GM12865 (cell line): Measurements from ENCODE around the gene TBC1D22A.

Experiments
- DNase-seq: peaks from one replicate; pipeline ENCODE4 v3.0.0; 2010; ENCODE audit warnings: low read depth
- H3K4me3 ChIP-seq: 2 replicates; pipeline ENCODE4 v1.5.1; 2011; ENCODE audit warnings: mild to moderate bottlenecking, low read depth, low read length, control low read depth
- CTCF ChIP-seq: IDR thresholded peaks from 2 replicates; pipeline ENCODE4 v1.5.1; 2011; ENCODE audit warnings: low read length, control low read depth, low read depth, inconsistent platforms; ENCODE audit not compliant: insufficient read depth; ENCODE audit errors: missing control alignments

The TBC1D22A gene

DNA sequence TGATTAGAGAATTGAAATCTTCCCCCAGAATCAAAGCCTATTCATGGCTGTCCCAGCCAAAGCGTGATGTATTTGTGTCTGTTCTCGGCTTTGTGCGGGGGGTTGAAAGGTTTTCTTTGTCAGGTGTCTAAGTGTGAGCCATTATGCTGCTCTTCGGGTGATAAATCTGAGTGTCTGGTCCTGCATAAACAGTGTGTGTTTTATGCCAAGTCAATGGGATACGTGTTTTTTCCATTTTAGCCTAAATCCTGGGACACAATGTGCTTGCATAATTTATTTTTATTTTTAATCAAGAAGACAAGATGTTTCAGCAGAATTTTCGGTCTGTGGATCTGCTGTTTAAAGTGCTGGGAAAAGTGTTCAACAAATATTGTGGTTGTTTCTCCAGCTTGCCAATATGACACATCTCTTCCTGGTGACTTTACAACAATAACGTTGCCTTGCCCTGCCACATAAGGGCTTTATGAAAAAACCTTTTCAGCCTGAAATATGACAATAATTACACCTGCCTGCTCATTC lies 267.8 kb downstream of the TBC1D22A start:
- no peak for TF ChIP-seq CTCF
- H3K4me3 ChIP-seq = no peak overlapping the region
- DNase-seq = no peak

DNA sequence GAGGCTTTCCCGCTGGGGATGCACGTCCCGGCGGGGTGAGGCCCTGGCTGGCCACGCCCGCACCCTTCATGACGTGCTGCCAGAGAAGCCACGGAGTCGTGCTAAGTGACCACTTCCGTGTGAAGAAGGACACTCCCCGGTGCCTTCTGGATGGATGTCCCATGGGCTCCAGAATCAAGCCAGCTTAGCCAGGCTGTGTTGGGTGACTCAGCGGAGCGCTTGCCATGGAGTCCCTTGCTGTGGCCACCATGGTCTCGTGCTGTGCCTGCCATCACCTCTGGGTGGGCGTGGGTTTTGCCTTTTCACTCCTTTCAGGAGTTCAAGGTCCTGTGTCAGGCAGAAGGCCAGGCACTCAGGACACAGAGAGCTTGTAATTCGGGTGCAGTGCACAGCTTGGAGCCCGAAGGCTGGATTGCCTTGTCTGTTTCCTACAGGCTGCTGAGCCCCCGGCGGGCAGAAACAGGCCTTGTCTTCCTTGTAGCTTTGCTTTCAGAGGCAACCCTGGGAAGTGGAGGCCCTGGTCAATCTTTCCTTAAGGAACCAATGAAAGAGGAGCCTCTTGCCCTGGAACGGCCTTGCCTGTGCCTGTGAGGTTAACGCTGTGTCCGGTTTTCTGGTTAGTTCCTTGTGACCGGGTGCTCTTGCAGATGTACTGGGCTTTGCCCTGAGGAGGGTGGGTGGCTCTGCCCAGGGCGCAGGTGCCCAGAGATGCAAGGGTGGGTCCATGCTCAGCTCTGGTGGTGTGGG lies 268.6 kb downstream of the TBC1D22A start:
- H3K4me3 ChIP-seq = no peak overlapping the region
- TF ChIP-seq CTCF = no peak
- DNase-seq = no peak

- no peak for TF ChIP-seq CTCF
- H3K4me3 ChIP-seq = no peak overlapping the region
- no peak for DNase-seq
Observed at GRCh38 chr22:47031628-47031915, 269.1 kb downstream of the TBC1D22A start.

GRCh38 chr22:47032091-47032943 lies 269.9 kb downstream of the TBC1D22A start:
- DNase-seq = no peak
- H3K4me3 ChIP-seq = no peak overlapping the region
- TF ChIP-seq CTCF = no peak

- H3K4me3 ChIP-seq = no peak overlapping the region
- DNase-seq = no peak
- no peak for TF ChIP-seq CTCF
Observed at GRCh38 chr22:47032956-47033647, 270.7 kb downstream of the TBC1D22A start.

DNA sequence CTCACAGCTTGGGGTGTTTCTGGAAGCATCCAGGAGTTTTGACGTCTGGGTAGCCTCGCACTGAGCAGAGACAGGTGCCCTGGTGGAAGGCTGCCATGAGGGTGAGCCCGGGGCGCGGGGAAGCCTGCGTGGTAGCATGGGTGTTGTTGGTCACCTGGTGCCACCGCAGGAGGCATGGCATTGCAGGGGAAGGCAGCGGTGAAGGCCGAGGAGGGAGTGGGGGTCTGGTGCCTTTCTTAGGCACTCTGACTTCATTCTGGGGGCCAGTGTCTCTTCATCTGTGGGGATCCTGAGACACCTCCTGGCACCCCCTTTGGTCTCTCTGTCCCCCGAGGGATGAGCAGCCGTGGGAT lies 271.2 kb downstream of the TBC1D22A start:
- TF ChIP-seq CTCF = no peak
- no peak overlapping the region for H3K4me3 ChIP-seq
- no peak for DNase-seq
